GM18508 (cell line): ENCODE measurements around the gene ELL2.
"Not testable (repeated sequence)": the region's sequence is repeated elsewhere in the genome, so short reads cannot be mapped to it uniquely, and the experiment has no call there.

Experiments used
- ATAC-seq: cut with Tn5 transposase; IDR thresholded peaks from one replicate; pipeline ENCODE4 v1.9.1; 2021; ENCODE audit warnings: moderate number of reproducible peaks; ENCODE audit not compliant: insufficient read depth, unreplicated experiment

ELL2 gene

GRCh38 chr5:95935553-95936100 is 26.0 kb downstream of the ELL2 start:
- ATAC-seq: no peak

GRCh38 chr5:95934207-95934804 is 27.3 kb downstream of the ELL2 start:
- ATAC-seq: no peak

DNA sequence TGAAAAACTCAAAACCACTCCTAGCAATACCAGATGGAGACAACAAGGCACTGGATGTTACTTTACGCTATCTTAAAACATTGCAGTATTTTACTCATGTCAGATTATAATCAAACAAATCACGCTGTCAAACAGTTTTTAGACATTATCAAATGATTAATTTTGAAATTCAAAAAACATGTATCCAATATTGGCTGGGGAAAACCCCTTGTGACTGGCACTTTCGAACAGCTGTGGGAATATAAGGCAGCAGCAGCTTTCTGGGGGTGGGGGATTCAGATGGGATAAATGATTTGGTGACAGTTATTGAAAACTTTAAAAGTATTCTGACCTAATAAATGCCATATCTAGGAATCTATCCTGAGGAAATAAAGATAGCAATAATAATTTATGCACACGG is 28.7 kb downstream of the ELL2 start:
- ATAC-seq: no peak

DNA sequence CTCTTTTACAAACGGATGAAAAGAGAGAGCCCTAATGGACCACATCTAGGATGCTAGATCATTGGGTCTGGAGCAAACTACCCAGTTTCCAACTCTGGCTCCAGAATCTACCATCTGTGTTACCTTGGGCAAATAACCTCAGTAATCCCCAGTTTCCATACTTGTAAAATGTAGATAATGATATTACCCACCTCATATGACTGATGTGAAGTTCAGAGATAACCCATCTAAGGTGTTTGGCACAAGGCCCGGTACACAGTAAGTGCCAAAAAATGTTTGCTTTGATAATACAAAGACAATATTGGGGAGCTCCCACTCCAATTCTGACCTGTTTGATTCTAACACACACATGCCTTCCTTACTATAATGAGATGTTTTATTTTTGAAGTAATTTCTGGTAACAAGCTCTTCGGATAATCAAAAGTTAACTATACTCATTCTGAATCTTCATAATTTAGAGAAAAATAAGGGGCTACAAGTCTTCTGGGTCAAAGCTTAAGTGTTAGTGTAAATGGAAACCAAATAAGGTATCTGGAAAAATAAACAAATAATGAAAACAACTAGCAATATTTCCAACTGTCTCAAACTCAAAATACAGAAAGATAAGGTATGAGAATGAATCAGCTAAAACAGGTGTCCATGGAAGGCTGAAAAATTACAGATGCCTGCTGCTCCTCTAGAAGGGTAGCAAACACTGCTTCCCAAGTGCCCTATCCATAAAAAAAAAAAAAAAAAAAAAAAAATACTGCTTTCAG is 30.4 kb downstream of the ELL2 start:
- no peak for ATAC-seq

GRCh38 chr5:95930141-95930930 is 31.3 kb downstream of the ELL2 start:
- ATAC-seq: no peak

GRCh38 chr5:95928724-95929253 is 32.9 kb downstream of the ELL2 start:
- no peak for ATAC-seq

GRCh38 chr5:95927927-95928723 is 33.5 kb downstream of the ELL2 start:
- ATAC-seq: peak; percentile 39

- not testable (repeated sequence) for ATAC-seq
Measured at GRCh38 chr5:95927300-95927699, 34.4 kb downstream of the ELL2 start.

DNA sequence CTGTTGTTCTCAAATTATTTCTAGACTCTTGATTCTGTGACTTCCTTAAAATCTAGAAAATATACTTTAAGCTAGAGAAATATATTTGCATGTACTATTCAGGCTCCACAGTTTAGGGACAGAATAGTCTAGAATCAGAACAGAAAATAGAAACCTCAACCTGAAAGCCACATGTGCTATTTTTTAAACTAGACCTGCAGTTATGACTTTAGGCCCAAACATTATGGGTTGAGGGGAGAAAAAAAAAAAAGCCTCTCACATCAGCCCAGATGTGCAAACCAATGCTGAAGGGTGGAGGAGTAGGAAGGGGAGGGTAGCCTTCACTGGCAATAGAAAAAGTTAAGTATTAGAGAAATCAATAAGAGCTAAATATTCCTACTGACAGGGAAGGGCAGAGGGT is 35.7 kb downstream of the ELL2 start:
- peak; percentile 38 for ATAC-seq

DNA sequence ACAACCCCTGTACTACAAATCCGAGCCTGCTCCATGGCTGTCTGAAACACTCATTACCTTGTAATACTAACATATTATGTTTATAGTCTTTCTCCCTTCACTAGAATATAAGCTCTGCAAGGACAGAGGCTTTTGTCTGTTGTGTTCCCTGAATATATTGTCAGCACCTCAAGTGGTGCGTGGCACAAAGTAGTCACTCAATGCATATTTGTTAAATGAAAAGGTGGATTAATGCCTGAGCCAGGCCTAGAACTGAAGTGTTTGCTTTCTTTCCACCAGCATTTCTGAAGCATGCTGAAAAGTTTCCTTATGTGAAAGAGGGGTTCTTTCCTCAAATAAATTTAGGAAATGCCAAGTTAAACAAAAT is 36.3 kb downstream of the ELL2 start:
- no peak for ATAC-seq

DNA sequence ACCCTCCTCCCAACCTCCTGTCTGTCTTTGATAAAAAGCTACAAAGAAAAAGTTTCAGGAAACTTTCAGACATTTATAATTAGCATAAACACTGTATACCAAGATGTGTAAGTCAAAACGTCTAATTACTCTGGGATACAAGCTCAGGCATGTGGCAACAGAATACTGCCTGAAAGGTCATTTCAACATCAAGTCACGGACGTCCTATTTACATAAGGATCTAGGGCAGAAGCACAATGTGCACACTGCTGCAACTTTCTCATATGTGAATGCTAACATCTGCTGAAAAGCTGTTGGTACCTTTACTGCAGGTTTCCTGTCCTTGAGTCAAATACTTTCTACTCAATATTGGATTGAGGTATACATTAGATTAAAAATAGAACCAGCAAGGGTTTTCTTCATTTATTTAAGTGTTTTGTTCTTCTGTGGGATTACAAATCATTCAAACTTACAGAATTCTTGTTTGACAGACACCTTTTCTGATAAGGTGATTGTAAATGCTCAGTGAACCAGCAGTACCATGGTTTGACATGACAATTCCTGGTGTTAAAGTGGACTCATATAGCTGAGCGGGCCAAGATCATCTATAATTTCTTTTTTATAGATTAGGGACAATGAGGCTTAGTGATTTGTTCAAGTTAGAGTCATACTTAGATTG is 36.8 kb downstream of the ELL2 start:
- ATAC-seq: no peak

DNA sequence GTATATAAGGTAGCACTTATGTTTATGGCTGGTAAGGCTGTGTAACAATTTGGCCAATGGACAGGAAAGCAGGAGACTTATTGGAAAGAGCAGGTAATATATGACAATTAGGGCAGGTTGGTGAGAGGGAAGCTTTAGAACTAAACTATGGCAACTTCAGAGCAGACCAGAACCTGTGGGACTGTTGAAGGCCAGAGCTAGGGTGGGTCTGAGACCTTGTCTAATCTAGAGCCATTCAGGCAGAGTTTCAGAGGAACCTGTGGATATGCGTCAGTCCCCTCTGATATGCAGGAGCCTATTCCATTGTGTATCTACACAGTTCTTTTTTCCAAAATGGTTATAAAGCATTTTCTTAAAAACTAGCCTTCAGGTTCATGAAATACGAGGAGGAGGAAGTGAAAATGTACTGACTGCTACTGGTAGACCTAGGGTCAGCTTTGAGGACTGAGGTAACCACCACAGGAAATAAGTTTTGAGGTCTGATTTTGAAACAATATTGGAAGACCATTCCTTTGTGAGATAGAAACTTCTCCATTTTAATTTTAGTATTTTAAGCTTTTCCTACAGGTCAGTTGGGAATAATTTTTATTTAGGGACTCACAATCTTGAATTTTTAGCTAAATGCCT is 37.6 kb downstream of the ELL2 start:
- ATAC-seq: peak; percentile 21

GRCh38 chr5:95922798-95923197 is 38.9 kb downstream of the ELL2 start:
- no peak for ATAC-seq

DNA sequence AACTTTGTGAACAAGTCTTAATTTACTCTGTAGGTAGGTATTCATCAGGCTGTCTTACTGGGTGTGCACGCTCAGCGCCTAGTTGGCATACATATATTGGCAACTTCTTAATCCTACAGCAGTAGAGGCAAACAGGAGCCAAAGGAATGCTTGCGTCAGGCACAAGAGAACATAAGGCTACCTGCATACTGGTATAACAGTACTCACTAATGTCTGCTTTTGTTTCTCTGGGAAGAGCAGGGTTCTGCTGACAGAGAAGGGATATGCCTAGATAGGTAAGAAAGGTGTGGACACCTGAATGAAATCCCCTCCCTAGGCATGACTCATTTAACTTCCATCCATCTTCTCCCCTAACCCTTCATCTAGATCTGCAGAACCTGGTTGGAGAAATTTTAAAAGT is 40.1 kb downstream of the ELL2 start:
- no peak for ATAC-seq

DNA sequence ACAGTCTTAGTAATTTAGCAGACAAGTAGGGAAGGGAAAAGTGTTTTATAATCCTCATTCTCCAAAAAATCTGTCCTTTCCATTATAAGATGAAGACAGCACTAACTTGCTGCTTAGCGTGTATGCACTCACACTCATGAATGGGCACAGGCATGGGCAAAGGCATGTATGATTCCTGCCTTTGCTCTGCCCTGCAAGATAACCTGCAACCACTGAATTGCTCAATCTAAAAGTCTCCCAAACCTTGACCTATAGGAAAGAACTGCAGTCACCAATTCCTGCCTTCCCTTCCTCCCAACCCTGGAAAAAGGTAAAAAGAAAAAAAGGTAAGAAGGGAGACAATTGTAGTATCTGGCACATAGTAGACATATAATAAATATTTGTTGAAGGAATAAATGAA is 40.8 kb downstream of the ELL2 start:
- ATAC-seq: no peak

DNA sequence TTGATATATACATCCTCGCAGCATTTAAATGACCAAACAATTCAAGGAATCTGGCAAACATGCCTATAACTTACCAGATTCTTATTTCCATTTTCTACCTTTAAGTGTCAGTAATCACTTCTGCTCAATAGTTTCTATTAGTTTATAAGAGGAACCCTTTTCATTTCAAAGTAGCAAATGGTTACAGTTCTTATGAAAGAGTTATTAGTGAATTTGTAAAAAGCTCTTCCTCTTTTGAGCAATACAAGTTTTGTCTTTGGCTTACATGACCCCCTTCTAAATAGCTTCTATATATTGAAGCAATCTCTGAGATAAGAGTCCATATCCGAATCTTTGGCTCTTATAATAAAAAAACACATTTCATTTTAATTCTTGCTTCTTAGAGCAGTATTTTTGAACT is 42.0 kb downstream of the ELL2 start:
- ATAC-seq: no peak

GRCh38 chr5:95918421-95919006 is 43.1 kb downstream of the ELL2 start:
- no peak for ATAC-seq

DNA sequence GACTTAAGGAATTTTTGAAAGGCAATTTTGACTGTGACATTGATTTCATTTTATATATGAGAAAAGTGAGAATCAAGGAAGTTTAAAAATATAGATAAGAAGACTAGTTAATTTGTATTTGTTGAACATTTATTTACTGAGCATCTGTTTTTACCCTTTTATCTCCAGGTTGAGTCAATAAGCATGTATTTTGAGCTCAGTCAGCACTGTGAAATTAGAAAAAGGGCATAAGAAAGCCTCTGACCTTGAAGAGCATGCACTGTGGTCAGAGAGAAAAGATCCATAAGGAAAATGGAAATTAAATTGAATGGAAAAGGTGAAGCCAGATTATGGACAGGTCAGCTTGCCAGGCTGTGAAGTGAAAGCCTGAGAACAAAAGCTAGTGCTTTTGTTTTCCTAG is 44.4 kb downstream of the ELL2 start:
- ATAC-seq: no peak

DNA sequence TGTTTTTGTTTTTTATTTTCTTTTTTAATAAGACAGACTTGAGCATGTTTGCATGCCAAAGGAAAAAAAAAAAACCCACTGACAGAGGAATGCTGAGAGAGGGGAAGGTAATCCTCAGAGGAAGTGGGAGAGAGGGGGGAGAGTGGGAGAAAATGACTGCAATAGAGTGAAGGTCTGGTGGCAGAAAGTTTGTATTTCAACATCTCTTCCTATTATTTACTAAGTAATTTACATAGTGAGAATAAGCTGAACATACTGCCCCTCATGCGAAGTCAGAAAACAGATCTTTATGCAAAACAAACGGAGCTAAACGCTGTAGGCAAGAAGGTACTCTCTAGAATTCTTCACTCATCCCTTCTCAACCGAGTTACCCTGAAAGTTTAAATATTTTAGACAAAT is 45.0 kb downstream of the ELL2 start:
- ATAC-seq: no peak
